Left ventricle myocardium inferior (tissue), 1 donor: ENCODE measurements around the gene GOSR1. TPM values are rescaled to one million over a fixed set of nuclear protein-coding genes. Genes with fewer than 3 reads are reported as not detected.
"Not testable (repeated sequence)": the region's sequence is repeated elsewhere in the genome, so short reads cannot be mapped to it uniquely, and the experiment has no call there.

Experiments used
- DNase-seq: peaks from one replicate; pipeline ENCODE4 v3.0.0-alpha.2; 2020
- H3K27ac ChIP-seq: fragments of 200-600 bp; replicated peaks from 2 replicates; pipeline ENCODE4 v1.8.0; 2021
- H3K27me3 ChIP-seq: fragments of 200-600 bp; 2 replicates; pipeline ENCODE4 v1.8.0; 2021; ENCODE audit warnings: low read depth
- H3K36me3 ChIP-seq: fragments of 200-600 bp; 2 replicates; pipeline ENCODE4 v1.8.0; 2021
- H3K4me1 ChIP-seq: fragments of 200-600 bp; 2 replicates; pipeline ENCODE4 v1.8.0; 2021
- H3K4me3 ChIP-seq: fragments of 200-600 bp; 2 replicates; pipeline ENCODE4 v1.8.0; 2021; ENCODE audit warnings: mild to moderate bottlenecking, moderate library complexity
- H3K9me3 ChIP-seq: fragments of 200-600 bp; replicated peaks from 2 replicates; pipeline ENCODE4 v1.8.0; 2021
- intact Hi-C: fragments of 100-400 bp; cut with micrococcal nuclease; formaldehyde crosslinking; loops from one replicate; pipeline ENCODE4 v1.11.0; 2022
- total RNA-seq: library from RNA; stranded (reverse); fragmentation: NEBNext Ultra II Directional; extraction: Animal tissue kit (Norgen Biotek cat#: 25700); gene quantifications from one replicate; pipeline ENCODE4 v1.2.1, GENCODE V29; 2021
- TF ChIP-seq, protein P1 (sequence below): fragments of 200-600 bp; IDR thresholded peaks from 2 replicates; pipeline ENCODE4 v1.8.0; 2021; ENCODE audit warnings: antibody characterized with exemption, mild to moderate bottlenecking, borderline replicate concordance
- donor health status: DM: no; HTN: yes; CAD: no; lungs with severe emphysema.

GOSR1 gene
- total RNA-seq, 1 donor from 2014 or later, result 28.2 TPM

DNA sequence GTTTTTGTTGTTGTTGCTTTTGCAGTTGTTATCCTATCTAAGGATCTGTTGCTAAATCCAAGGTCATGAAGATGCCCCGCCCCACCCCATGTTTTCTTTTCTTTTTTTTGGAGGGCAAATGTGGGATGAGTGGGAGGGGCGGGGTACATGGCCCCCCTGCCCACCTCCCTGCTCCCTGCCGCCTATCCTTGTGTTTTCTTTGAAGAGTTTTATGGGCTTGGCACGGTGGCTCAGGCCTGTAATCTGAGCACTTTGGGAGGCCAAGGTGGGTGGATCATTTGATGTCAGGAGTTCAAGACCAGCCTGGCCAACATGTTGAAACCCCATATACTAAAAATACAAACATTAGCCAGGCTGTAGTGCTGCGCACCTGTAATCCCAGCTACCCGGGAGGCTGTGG lies 18.8 kb upstream of the GOSR1 start:
- no peak for DNase-seq
- Histone ChIP-seq H3K27ac (no peak overlapping the region), H3K4me3 (no peak overlapping the region), H3K27me3 (no peaks in the 10 kb centered on the region), H3K9me3 (no peaks in the 10 kb centered on the region), H3K36me3 (peaks cover 78% of the 10 kb centered on the region), H3K4me1 (no peaks in the 10 kb centered on the region)
- TF ChIP-seq, protein P1, sequence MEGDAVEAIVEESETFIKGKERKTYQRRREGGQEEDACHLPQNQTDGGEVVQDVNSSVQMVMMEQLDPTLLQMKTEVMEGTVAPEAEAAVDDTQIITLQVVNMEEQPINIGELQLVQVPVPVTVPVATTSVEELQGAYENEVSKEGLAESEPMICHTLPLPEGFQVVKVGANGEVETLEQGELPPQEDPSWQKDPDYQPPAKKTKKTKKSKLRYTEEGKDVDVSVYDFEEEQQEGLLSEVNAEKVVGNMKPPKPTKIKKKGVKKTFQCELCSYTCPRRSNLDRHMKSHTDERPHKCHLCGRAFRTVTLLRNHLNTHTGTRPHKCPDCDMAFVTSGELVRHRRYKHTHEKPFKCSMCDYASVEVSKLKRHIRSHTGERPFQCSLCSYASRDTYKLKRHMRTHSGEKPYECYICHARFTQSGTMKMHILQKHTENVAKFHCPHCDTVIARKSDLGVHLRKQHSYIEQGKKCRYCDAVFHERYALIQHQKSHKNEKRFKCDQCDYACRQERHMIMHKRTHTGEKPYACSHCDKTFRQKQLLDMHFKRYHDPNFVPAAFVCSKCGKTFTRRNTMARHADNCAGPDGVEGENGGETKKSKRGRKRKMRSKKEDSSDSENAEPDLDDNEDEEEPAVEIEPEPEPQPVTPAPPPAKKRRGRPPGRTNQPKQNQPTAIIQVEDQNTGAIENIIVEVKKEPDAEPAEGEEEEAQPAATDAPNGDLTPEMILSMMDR, result no peak
- intact Hi-C loops, result no loop called here

DNA sequence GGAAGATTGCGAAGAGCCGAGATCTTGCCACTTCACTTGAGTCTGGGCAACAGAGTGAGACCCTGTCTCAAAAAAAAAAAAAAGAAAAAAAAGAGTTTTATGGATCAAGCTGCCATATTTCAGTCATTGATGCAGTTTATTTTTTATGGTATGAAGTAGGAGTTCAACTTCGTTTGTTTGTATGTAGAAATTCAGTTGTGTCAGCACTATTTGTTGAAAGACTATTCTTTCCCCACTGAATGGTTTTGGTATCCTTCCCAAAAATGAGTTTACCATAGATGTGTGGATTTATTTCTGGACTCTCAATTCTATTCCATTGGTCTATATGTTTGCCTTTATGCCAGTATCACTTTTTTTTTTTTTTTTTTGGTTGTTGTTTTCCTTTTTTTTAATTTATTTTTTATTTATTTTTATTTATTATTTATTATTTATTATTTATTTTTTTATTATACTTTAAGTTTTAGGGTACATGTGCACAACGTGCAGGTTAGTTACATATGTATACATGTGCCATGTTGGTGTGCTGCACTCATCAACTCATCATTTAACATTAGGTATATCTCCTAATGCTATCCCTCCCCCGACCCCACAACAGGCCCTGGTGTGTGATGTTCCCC lies 18.3 kb upstream of the GOSR1 start:
- H3K4me3 ChIP-seq, H3K27ac ChIP-seq, H3K9me3 ChIP-seq, DNase-seq, intact Hi-C loops, H3K27me3 ChIP-seq, H3K4me1 ChIP-seq: not testable (repeated sequence)
- peaks cover 78% of the 10 kb centered on the region for H3K36me3 ChIP-seq

DNA sequence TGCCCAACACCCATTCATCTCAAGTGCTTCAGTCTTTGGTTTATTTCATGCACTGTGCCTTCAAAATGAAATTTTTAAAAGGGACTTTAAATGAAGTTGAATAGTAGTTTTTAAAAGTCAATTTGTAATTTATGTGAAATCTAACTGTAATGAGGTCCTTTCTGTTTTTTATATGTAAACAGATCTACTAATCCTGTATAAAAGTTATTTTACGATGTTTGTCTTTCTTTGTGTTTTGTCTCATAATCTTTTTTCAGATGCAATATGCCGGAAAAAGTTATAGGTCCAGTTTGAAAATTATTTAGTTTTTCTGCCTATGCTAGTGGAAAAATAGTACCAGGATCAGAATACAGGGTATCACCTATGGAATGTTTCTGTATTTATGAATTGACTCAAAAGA lies 8.7 kb upstream of the GOSR1 start:
- intact Hi-C loops, result no loop called here
- H3K4me3 ChIP-seq, result no peak overlapping the region
- H3K9me3 ChIP-seq, result no peaks in the 10 kb centered on the region
- no peak for DNase-seq
- TF ChIP-seq, protein P1, result no peak
- H3K27ac ChIP-seq, result no peak overlapping the region
- no peaks in the 10 kb centered on the region for H3K27me3 ChIP-seq
- H3K36me3 ChIP-seq, result peaks cover 28% of the 10 kb centered on the region
- peaks cover 4% of the 10 kb centered on the region for H3K4me1 ChIP-seq

DNA sequence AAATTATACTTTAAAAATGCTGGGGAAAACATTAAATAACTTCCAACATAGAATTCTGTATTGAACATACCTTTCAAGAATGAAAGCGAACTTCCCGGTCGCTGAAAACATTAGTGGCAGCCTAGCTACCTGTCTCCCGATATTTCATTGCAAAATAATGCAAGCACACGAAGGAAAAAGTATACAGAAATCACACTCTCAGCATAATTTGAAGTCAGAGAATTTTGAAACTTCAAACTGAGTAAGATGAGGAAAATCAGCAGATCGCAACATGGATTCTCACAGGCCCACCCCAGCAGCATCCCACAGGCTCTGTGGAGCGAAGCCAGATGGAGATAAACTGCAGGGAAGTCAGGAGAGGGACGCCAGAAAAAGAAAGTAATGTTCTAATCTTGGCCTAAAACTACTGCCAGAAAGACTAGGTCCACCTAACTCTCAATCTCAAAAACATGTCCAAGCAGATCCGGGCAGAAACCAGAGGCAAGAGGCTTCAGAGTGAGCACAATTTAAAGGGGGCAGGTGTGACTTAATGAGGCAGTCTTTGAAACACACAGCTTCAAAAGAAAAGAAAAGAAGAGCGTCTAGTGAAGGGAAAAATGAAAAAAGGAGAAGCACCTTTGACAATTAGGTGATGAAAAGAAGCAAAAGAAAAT lies 4.8 kb upstream of the GOSR1 start:
- Histone ChIP-seq H3K4me1 (peaks cover 14% of the 10 kb centered on the region), H3K27me3 (no peaks in the 10 kb centered on the region), H3K9me3 (no peaks in the 10 kb centered on the region), H3K4me3 (no peak overlapping the region), H3K27ac (no peak overlapping the region), H3K36me3 (no peaks in the 10 kb centered on the region)
- intact Hi-C loops, result no loop called here
- DNase-seq, result no peak
- TF ChIP-seq, protein P1, result no peak

DNA sequence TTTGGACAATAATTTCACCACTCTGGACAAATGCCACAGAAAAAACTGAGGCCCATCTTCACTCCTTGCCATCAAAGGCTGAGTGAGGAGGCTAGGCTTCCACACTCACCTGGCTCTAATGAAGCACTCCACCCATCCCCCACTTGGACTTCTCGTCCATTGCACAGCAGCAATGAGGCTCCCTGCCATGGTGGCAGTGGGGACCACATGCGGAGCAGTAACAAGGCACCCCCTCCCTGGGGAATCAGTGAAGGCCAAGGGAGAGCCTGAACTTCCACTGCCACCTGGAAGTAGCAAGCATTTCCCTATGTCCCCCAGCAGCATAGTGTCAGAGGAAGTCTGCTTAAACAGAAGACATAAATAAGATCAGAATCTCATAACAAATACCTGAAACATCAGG lies 2.0 kb upstream of the GOSR1 start:
- H3K4me3 ChIP-seq, result no peak overlapping the region
- no peak for DNase-seq
- no peaks in the 10 kb centered on the region for H3K27me3 ChIP-seq
- TF ChIP-seq, protein P1, result no peak
- no peak overlapping the region for H3K27ac ChIP-seq
- intact Hi-C loops, result no loop called here
- H3K36me3 ChIP-seq, result peaks cover 7% of the 10 kb centered on the region
- no peaks in the 10 kb centered on the region for H3K9me3 ChIP-seq
- peaks cover 34% of the 10 kb centered on the region for H3K4me1 ChIP-seq

DNA sequence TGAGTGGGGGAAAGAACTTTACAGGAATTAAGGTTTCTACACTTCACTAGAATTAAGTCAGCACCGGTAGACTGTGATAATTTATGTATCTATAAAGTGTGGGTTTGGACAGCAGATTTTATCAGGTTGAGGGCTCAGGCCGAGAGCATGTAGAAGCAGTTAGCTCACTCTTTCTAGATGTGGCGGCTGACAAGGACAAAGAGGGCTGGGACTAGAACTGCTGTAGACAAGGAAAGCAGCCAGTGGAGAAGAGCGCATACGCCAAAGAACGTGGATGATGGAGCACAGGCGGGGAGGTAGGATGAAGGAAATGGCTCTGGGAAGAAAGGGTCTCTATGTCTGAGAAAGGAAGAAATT lies 504 bp upstream of the GOSR1 start:
- Histone ChIP-seq H3K9me3 (no peaks in the 10 kb centered on the region), H3K4me3 (peak overlapping the region; percentile 87), H3K4me1 (peaks cover 37% of the 10 kb centered on the region), H3K27ac (peak overlapping the region; percentile 92), H3K36me3 (peaks cover 20% of the 10 kb centered on the region), H3K27me3 (no peaks in the 10 kb centered on the region)
- TF ChIP-seq, protein P1, result no peak
- no peak for DNase-seq
- intact Hi-C loops, result no loop called here
